PC-9 (cell line): Measurements from ENCODE around the gene GALNT9. TPM values are rescaled to one million over a fixed set of nuclear protein-coding genes. Genes with fewer than 3 reads are reported as not detected.

Source experiments
- BruUV-seq: library from RNA; stranded (reverse); fragments of 400-500 nt; replicated peaks from 2 replicates; lab custom pipeline; 2021; lab: Mats Ljungman, UMichigan
- CTCF ChIA-PET: fragments of 300-600 bp; sonication (Branson Sonifier 250); formaldehyde crosslinking; loops from one replicate; lab custom pipeline; 2022; ENCODE audit warnings: antibody characterized with exemption; lab: Charles Lee
- POLR2A ChIA-PET: fragments of 300-600 bp; sonication (Branson Sonifier 250); formaldehyde crosslinking; loops from one replicate; lab custom pipeline; 2022; ENCODE audit warnings: antibody characterized with exemption; ENCODE audit not compliant: unreplicated experiment; lab: Charles Lee
- DNase-seq, 2 experiments: peaks; one replicate each; pipeline versions ENCODE4 v3.0.0 to v3.0.0-alpha.2; 2015 to 2022; ENCODE audit warnings: mixed read lengths in 1 of 2
- H2AFZ ChIP-seq: fragments of 200-600 bp; sonication (generic); 2 replicates; pipeline ENCODE4 v1.8.1; 2017; ENCODE audit warnings: antibody characterized with exemption
- H3F3A ChIP-seq: fragments of 200-600 bp; sonication (generic); 2 replicates; pipeline ENCODE4 v1.8.1; 2017; ENCODE audit warnings: antibody characterized with exemption, mild to moderate bottlenecking, low read depth; ENCODE audit not compliant: insufficient read depth
- H3K27ac ChIP-seq: fragments of 200-600 bp; sonication (generic); 2 replicates; pipeline ENCODE4 v1.6.1; 2016; ENCODE audit warnings: mixed run types
- H3K27me3 ChIP-seq: fragments of 200-600 bp; sonication (generic); 2 replicates; pipeline ENCODE4 v1.6.1; 2016; ENCODE audit warnings: low read depth, mixed run types; ENCODE audit not compliant: insufficient read depth
- H3K36me3 ChIP-seq: fragments of 200-600 bp; sonication (generic); 2 replicates; pipeline ENCODE4 v1.6.1; 2016; ENCODE audit warnings: low read depth, mixed run types
- H3K4me1 ChIP-seq: fragments of 200-600 bp; sonication (generic); replicated peaks from 2 replicates; pipeline ENCODE4 v1.6.1; 2016; ENCODE audit warnings: mixed run types; ENCODE audit not compliant: insufficient read depth
- H3K4me2 ChIP-seq: fragments of 200-600 bp; sonication (generic); 2 replicates; pipeline ENCODE4 v1.6.1; 2017; ENCODE audit warnings: mixed run types
- H3K4me3 ChIP-seq: fragments of 200-600 bp; sonication (generic); 2 replicates; pipeline ENCODE4 v1.6.1; 2016; ENCODE audit warnings: mixed run types
- H3K79me2 ChIP-seq: fragments of 200-600 bp; sonication (generic); 2 replicates; pipeline ENCODE4 v1.6.1; 2017; ENCODE audit warnings: low read depth, mixed run types
- H3K9me2 ChIP-seq: fragments of 200-600 bp; sonication (generic); 2 replicates; pipeline ENCODE4 v1.8.1; 2017; ENCODE audit warnings: mild to moderate bottlenecking; ENCODE audit not compliant: insufficient read depth
- H3K9me3 ChIP-seq: fragments of 200-600 bp; sonication (generic); 2 replicates; pipeline ENCODE4 v1.8.1; 2016; ENCODE audit warnings: low read depth; ENCODE audit not compliant: insufficient read depth
- H4K20me1 ChIP-seq: fragments of 200-600 bp; sonication (generic); 2 replicates; pipeline ENCODE4 v1.8.1; 2017; ENCODE audit not compliant: insufficient read depth
- EZH2 ChIP-seq: fragments of 200-600 bp; sonication (generic); IDR thresholded peaks from 2 replicates; pipeline ENCODE4 v1.8.0; 2017; ENCODE audit warnings: antibody characterized with exemption, low read depth
- intact Hi-C: fragments of 100-400 bp; cut with micrococcal nuclease; formaldehyde crosslinking; loops from one replicate; pipeline ENCODE4 v1.10.0; 2022; ENCODE audit not compliant: unreplicated experiment
- total RNA-seq: library from RNA; stranded (reverse); gene quantifications from 2 replicates; pipeline ENCODE4 v1.2.3, GENCODE V29; 2021
- TF ChIP-seq, protein P1 (sequence below): fragments of 200-600 bp; sonication (generic); conservative IDR thresholded peaks from 2 replicates; pipeline ENCODE4 v1.6.1; 2017; ENCODE audit warnings: mixed run types, antibody characterized with exemption, mild to moderate bottlenecking, moderate library complexity

Gene GALNT9
- total RNA-seq, 1 experiment from 2014 or later: 11.2 TPM

DNA sequence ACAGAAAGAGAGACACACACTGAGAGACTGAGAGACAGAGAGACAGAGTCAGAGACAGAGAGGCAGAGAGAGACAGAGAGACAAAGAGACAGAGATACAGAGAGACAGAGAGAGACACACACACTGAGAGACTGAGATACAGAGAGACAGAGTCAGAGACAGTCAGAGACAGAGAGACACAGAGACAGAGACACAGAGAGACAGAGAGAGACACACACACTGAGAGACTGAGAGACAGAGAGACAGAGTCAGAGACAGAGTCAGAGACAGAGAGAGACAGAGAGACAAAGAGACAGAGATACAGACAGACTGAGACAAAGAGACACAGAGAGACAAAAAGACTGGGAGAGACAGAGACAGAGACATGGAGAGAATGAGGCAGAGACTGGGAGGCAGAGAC lies 90.0 kb downstream of the GALNT9 start:
- H2AFZ ChIP-seq: no peak overlapping the region
- TF ChIP-seq EZH2: no peak
- TF ChIP-seq, protein P1, sequence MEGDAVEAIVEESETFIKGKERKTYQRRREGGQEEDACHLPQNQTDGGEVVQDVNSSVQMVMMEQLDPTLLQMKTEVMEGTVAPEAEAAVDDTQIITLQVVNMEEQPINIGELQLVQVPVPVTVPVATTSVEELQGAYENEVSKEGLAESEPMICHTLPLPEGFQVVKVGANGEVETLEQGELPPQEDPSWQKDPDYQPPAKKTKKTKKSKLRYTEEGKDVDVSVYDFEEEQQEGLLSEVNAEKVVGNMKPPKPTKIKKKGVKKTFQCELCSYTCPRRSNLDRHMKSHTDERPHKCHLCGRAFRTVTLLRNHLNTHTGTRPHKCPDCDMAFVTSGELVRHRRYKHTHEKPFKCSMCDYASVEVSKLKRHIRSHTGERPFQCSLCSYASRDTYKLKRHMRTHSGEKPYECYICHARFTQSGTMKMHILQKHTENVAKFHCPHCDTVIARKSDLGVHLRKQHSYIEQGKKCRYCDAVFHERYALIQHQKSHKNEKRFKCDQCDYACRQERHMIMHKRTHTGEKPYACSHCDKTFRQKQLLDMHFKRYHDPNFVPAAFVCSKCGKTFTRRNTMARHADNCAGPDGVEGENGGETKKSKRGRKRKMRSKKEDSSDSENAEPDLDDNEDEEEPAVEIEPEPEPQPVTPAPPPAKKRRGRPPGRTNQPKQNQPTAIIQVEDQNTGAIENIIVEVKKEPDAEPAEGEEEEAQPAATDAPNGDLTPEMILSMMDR: no peak
- H3F3A ChIP-seq: peaks cover 6% of the 10 kb centered on the region; the same call in 1 of the 2 replicates
- no peak overlapping the region for H3K4me3 ChIP-seq
- intact Hi-C loops: no loop called here
- H3K79me2 ChIP-seq: no peaks in the 10 kb centered on the region
- no peak overlapping the region for H3K4me2 ChIP-seq
- ChIA-PET POLR2A (no interaction called here), CTCF (no interaction called here)
- no TSS peak for BruUV-seq
- H3K9me3 ChIP-seq: no peaks in the 10 kb centered on the region
- DNase-seq: no peak
- H3K4me1 ChIP-seq: no peaks in the 10 kb centered on the region
- H4K20me1 ChIP-seq: no peaks in the 10 kb centered on the region
- H3K36me3 ChIP-seq: no peaks in the 10 kb centered on the region
- H3K27me3 ChIP-seq: peaks cover 29% of the 10 kb centered on the region
- no peak overlapping the region for H3K27ac ChIP-seq
- no peaks in the 10 kb centered on the region for H3K9me2 ChIP-seq

DNA sequence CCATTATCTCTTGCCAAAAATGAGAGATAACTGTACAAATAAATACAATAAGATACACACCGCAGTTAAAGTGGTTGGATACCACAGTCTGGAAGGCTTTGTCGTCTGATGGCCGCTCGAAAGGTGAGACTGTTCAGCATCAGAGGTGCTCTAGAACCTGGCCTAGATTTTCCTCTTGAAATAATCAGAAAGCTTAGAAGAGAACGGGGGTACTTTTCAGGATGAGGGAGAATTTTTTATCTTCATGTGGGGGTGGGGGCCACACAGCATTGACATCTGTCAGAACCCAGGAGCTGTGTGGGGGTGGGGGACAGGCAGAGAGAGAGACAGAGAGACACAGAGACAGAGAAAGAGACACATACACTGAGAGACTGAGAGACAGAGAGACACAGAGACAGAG lies 90.5 kb downstream of the GALNT9 start:
- POLR2A ChIA-PET: no interaction called here
- Histone ChIP-seq H3K9me2 (no peaks in the 10 kb centered on the region), H3F3A (peaks cover 6% of the 10 kb centered on the region; the same call in 1 of the 2 replicates), H3K36me3 (no peaks in the 10 kb centered on the region), H3K4me1 (no peaks in the 10 kb centered on the region), H3K27me3 (peaks cover 29% of the 10 kb centered on the region), H3K9me3 (no peaks in the 10 kb centered on the region), H3K79me2 (no peaks in the 10 kb centered on the region), H3K4me3 (no peak overlapping the region), H4K20me1 (no peaks in the 10 kb centered on the region), H3K27ac (no peak overlapping the region), H3K4me2 (no peak overlapping the region), H2AFZ (no peak overlapping the region)
- CTCF ChIA-PET: no interaction called here
- BruUV-seq: no TSS peak
- no peak for DNase-seq
- TF ChIP-seq, protein P1: no peak
- no peak for TF ChIP-seq EZH2
- intact Hi-C loops: no loop called here

DNA sequence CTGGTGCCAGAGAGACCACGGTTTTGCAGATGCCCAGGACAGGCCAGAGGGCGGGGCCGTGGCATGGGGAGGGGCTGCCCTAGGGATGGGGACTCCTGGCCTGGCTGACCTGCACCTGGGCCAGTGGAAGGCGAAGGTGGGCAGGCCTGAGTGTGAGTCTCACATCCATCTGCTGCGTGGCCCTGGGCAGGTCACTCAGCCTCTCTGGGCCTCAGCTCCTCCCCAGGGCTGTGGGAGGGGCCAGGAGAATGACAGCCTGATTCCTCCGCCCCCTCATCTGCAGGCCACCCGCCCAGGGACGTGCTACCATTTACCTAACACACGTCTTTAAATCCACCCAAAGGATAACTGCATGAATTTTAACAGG lies 90.9 kb downstream of the GALNT9 start:
- BruUV-seq: no TSS peak
- Histone ChIP-seq H3K9me2 (no peaks in the 10 kb centered on the region), H3K4me1 (no peaks in the 10 kb centered on the region), H3K79me2 (no peaks in the 10 kb centered on the region), H3K27ac (no peak overlapping the region), H3F3A (peaks cover 6% of the 10 kb centered on the region; the same call in 1 of the 2 replicates), H3K9me3 (no peaks in the 10 kb centered on the region), H3K27me3 (peaks cover 29% of the 10 kb centered on the region), H3K36me3 (no peaks in the 10 kb centered on the region), H3K4me2 (no peak overlapping the region), H4K20me1 (no peaks in the 10 kb centered on the region), H3K4me3 (no peak overlapping the region), H2AFZ (no peak overlapping the region)
- intact Hi-C loops: no loop called here
- ChIA-PET POLR2A (no interaction called here), CTCF (no interaction called here)
- DNase-seq: no peak
- TF ChIP-seq, protein P1: no peak
- TF ChIP-seq EZH2: no peak
